ENCODE data around the gene SHOC2. TPM values are rescaled to one million over a fixed set of nuclear protein-coding genes. Genes with fewer than 3 reads are reported as not detected.

Gene SHOC2
- total RNA-seq, 2 experiments from 2014 or later, result 43.2 to 45.6 TPM

DNA sequence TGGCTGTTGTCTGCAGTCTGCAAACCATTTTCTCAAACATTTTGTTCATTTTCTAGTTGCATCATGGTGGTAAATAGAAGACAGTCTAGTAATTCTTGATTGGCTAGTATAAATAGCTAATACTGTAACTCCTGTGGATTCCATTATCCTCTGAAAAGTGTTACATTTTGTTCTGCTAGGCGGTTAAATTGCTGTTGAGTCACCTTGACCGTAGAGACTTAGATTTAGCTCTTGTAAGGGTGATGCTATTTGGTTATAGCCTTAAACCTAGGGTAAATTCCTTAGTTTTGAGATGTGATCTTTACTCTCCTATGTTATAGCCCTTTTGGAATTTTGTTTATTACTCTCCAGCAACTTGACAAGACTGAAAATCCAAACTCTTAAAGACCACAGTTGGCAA lies 58.8 kb downstream of the SHOC2 start:
- POLR2A ChIA-PET, result no interaction called here
- no peak overlapping the region for H3K4me3 Mint-ChIP-seq
- no peak for DNase-seq
- H3K27me3 Mint-ChIP-seq, result no peaks in the 10 kb centered on the region
- H3K27ac Mint-ChIP-seq, result no peak overlapping the region
- CTCF ChIA-PET, result interaction anchor here (0.8 to 1.0 kb wide), 2 partner anchors 61 to 287 kb away, joined by 3 to 9 read pairs; no protein-coding TSS in a partner anchor
- H3K4me1 Mint-ChIP-seq, result peaks cover 16% of the 10 kb centered on the region
- peaks cover 40% of the 10 kb centered on the region for H3K36me3 Mint-ChIP-seq (ENCODE audit: low read depth)
- H3K9me3 Mint-ChIP-seq, result peaks cover 4% of the 10 kb centered on the region

DNA sequence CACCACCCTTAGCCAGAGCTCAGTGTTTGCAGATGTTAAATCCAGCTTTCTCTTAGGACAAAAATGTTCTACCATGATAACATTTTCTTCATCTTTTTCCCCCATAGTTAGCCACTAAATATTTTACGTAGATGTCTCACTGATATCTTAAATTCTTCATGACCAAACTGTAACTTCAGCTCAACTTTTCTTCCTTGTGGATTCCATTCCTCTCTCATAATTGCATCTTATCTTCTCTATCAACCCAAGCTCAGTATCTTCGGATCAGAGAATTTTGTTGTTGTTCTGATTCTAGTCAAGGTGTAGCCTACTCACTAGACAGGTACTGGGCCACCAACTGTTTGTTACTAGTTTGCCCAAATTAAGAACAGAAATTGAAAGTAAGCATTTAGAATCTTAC lies 60.2 kb downstream of the SHOC2 start:
- H3K9me3 Mint-ChIP-seq, result peaks cover 4% of the 10 kb centered on the region
- no peak overlapping the region for H3K4me3 Mint-ChIP-seq
- H3K27ac Mint-ChIP-seq, result no peak overlapping the region
- POLR2A ChIA-PET, result no interaction called here
- H3K36me3 Mint-ChIP-seq (ENCODE audit: low read depth), result peaks cover 48% of the 10 kb centered on the region
- DNase-seq, result no peak
- CTCF ChIA-PET, result no interaction called here
- H3K27me3 Mint-ChIP-seq, result no peaks in the 10 kb centered on the region
- H3K4me1 Mint-ChIP-seq, result peaks cover 18% of the 10 kb centered on the region

DNA sequence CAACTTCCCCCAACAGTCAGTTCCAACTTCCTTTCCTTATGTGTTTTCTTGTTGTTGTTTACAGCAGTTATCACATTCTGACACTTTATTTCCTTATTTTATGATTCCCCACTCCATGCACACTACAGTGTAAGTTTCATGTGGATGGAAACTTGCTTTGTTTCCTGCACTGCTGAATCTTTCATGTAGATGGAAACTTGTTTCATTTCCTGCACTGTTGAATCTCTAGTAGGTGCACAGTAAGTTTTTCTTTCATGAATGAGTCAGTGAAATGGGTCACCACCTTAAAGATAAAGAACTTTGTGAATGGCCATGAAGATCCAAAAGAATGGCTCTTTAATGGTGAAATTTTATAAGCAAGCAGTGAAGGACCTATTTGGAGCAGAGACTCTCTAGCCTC lies 61.4 kb downstream of the SHOC2 start:
- Mint-ChIP-seq H3K4me3 (no peak overlapping the region), H3K27ac (no peak overlapping the region), H3K9me3 (peaks cover 4% of the 10 kb centered on the region), H3K4me1 (peaks cover 25% of the 10 kb centered on the region), H3K36me3 (ENCODE audit: low read depth) (peaks cover 47% of the 10 kb centered on the region), H3K27me3 (no peaks in the 10 kb centered on the region)
- ChIA-PET POLR2A (no interaction called here), CTCF (no interaction called here)
- no peak for DNase-seq

DNA sequence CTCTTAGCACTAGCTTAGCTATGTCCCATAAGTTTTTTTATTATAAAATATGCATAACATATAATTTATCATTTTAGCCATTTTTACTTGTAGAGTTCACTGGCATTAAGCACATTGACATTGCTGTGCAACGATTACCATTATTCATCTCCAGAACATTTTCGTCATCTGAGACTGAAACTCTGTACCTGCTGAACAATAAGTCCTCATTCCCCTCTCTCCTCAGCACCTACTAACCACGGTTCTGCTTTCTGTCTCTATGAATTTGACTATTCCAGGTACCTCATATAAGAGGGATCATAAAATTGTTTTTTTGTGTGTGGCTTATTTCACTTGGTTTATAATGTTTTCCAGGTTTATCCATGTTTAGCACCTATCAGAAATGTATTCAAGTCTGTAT lies 64.1 kb downstream of the SHOC2 start:
- no peaks in the 10 kb centered on the region for H3K27me3 Mint-ChIP-seq
- no peak overlapping the region for H3K4me3 Mint-ChIP-seq
- peaks cover 37% of the 10 kb centered on the region for H3K36me3 Mint-ChIP-seq (ENCODE audit: low read depth)
- peaks cover 25% of the 10 kb centered on the region for H3K4me1 Mint-ChIP-seq
- ChIA-PET CTCF (no interaction called here), POLR2A (no interaction called here)
- no peak for DNase-seq
- no peak overlapping the region for H3K27ac Mint-ChIP-seq
- H3K9me3 Mint-ChIP-seq, result peaks cover 4% of the 10 kb centered on the region

DNA sequence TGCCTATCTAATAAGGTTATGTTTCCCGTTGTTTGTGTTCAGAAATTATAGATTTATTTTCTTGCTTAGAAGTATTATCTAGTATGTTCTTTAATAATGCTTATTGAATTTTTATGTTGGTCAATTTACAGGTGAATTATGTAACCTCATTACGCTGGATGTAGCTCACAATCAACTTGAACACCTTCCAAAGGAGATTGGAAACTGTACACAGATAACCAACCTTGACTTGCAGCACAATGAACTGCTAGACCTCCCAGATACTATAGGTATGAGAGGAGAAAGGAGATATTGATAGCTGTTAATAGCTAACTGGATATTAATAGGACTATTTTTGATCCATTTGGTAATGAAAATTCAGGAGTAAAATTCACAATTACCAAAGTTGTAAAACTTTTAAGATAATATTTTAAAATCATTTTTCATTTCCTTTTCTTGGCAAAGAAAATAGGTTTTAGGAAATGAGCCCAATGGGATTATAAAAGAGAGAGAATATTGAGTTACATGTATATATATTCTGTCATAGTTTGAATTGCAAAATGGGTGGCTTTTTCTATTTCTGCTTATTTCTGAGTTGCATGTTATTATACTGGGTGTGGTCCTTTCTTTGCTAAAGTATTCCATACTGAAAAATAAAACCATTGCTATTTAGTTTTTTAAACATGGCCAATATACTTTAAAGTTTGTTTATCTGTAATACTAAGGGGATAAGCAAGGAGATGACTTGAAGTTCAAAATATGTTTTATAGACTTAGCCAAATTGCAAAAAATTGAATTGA lies 66.3 kb downstream of the SHOC2 start:
- ChIA-PET POLR2A (no interaction called here), CTCF (no interaction called here)
- Mint-ChIP-seq H3K27me3 (no peaks in the 10 kb centered on the region), H3K9me3 (peaks cover 1% of the 10 kb centered on the region), H3K27ac (no peak overlapping the region), H3K4me1 (peaks cover 14% of the 10 kb centered on the region), H3K36me3 (ENCODE audit: low read depth) (peaks cover 40% of the 10 kb centered on the region), H3K4me3 (no peak overlapping the region)
- no peak for DNase-seq

DNA sequence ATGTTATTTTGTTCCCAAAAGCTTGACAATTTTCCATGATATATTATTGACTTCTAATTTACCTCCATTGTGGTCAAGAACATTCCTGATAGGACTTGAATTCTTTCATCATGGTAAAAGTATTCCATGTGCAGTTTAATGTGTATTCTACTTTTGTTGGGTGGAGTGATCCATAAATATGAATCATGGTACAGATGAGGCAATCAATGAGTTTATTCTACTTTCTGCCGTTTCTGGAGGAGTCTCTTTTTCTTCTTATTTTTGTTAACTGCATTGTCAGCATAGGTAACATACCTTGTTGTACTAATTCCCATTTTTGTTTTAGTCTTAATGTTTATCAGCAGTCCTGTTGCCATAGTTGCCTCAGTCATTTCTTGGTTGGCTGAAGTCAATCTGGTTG lies 69.6 kb downstream of the SHOC2 start:
- H3K27ac Mint-ChIP-seq, result no peak overlapping the region
- peaks cover 32% of the 10 kb centered on the region for H3K4me1 Mint-ChIP-seq
- no peak overlapping the region for H3K4me3 Mint-ChIP-seq
- POLR2A ChIA-PET, result no interaction called here
- H3K36me3 Mint-ChIP-seq (ENCODE audit: low read depth), result peaks cover 28% of the 10 kb centered on the region
- no peak for DNase-seq
- no peaks in the 10 kb centered on the region for H3K27me3 Mint-ChIP-seq
- CTCF ChIA-PET, result no interaction called here
- H3K9me3 Mint-ChIP-seq, result no peaks in the 10 kb centered on the region

DNA sequence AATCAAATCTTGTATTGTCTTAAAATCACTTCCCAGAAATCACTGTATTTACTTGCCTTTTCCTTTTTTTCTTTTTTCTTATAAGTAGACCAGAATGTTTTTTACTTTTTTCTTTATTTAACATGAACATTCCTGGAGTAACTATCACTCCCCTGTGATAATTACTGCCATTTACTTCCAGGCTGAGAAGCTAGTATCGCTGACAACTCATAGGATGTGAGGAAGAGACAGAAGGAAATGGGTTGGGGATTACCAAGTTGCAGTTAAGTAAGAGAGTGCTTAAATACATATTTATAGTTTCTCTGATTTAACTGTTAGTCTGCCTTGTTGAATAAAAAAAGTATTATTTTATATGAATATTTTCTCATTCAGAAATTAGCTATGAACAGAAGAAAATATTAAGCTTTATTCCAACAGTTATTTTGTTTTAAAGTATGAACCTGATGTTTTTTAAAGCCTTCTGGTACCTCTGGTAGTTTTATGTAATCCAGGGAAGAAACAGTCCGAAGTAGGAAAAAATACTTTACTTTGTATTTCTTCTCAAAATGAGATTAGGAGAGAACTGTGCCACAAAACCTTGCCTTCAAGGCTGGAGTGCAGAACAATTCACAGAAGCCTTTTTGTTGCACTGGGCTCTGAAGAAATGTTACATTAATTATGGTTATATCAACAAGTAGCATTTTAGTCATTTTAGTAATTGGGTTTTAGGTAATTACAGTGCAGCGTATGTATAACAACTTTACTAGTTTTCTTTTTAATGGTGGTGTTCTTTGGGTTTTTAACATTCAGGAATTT lies 72.8 kb downstream of the SHOC2 start:
- ChIA-PET POLR2A (interaction anchor here (2.0 kb wide), 1 partner anchor 73 kb away, joined by 10 read pairs; the partner anchor contains the start of genes BBIP1 and SHOC2), CTCF (interaction anchor here (1.1 to 1.5 kb wide), 2 partner anchors 9 to 11 kb away, joined by 3 to 6 read pairs; no protein-coding TSS in a partner anchor)
- no peak for DNase-seq
- H3K27me3 Mint-ChIP-seq, result no peaks in the 10 kb centered on the region
- H3K9me3 Mint-ChIP-seq, result no peaks in the 10 kb centered on the region
- peaks cover 33% of the 10 kb centered on the region for H3K36me3 Mint-ChIP-seq (ENCODE audit: low read depth)
- peak overlapping the region; percentile 11 for H3K4me3 Mint-ChIP-seq
- H3K27ac Mint-ChIP-seq, result no peak overlapping the region
- peaks cover 25% of the 10 kb centered on the region for H3K4me1 Mint-ChIP-seq

DNA sequence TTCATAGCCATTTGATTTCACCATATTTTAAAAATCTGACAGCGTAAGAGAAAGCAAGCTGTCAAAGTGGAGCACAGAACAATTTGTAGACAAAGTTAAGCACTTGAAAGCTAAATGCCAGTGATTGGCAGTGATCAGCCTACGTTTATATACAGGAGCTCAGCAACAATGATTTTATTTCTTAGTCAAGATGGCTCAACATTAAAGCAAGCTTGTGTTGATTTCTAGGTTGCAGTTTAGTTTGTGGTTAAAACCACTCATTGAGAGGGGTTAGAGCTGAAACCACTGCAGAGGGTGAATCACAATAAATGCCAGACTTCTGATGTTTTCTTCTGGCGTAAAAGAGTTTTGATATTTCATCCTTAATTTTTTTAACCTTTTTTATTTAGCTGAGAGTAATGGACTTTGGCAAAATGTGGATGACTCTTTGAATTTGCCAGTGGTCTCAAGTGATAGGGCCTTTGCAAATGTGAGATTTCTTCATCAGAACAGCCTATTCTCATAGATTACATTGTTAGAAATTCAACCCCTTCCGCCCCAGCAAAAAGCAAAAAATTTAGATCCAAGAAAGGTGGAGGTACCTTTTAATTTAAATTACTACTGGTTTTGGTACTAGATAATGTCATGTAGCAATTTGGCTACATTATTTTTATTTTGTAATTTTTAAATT lies 73.8 kb downstream of the SHOC2 start:
- H3K4me3 Mint-ChIP-seq, result peak overlapping the region; percentile 11
- POLR2A ChIA-PET, result interaction anchor here (0.8 to 2.0 kb wide), 3 partner anchors 9 to 74 kb away, joined by 3 to 10 read pairs (median 3); partner anchors contain the start of genes BBIP1 and SHOC2
- no peaks in the 10 kb centered on the region for H3K9me3 Mint-ChIP-seq
- peaks cover 29% of the 10 kb centered on the region for H3K36me3 Mint-ChIP-seq (ENCODE audit: low read depth)
- CTCF ChIA-PET, result interaction anchor here (1.1 to 1.5 kb wide), 2 partner anchors 8 to 10 kb away, joined by 3 to 6 read pairs; no protein-coding TSS in a partner anchor
- peaks cover 25% of the 10 kb centered on the region for H3K4me1 Mint-ChIP-seq
- no peaks in the 10 kb centered on the region for H3K27me3 Mint-ChIP-seq
- DNase-seq, result peak; percentile 24
- no peak overlapping the region for H3K27ac Mint-ChIP-seq

DNA sequence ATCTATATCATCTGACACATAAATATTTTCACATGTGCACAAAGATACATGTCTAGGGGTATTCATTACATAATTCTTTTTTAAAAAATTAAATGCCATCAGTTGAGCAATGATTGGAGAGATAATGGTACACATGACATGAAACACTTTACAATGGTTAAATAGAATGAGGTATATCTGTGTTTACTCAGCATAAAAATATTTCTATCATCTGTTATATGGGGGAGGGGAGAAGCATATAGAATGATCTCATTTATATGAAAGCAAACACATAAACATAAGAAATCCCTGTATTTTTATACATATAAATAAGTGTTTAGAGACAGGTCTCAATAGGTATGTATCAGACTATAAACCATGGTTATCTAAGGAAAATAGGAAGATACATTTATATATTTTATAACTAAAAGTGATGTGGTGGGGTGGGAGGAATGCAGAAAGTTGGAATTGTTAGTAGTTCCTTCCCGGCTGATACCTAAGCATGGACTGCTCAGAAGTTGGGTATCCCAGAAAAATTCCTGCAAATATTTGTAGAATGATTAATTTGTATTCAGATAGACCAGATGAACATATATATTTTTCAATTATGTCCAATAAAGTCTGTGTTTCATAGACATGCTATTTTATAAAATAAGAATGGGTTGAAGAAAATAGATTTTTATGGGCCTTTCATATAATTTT lies 75.1 kb downstream of the SHOC2 start:
- no peaks in the 10 kb centered on the region for H3K9me3 Mint-ChIP-seq
- H3K4me1 Mint-ChIP-seq, result peaks cover 25% of the 10 kb centered on the region
- H3K36me3 Mint-ChIP-seq (ENCODE audit: low read depth), result peaks cover 23% of the 10 kb centered on the region
- no peak for DNase-seq
- H3K4me3 Mint-ChIP-seq, result no peak overlapping the region
- no peak overlapping the region for H3K27ac Mint-ChIP-seq
- H3K27me3 Mint-ChIP-seq, result no peaks in the 10 kb centered on the region
- POLR2A ChIA-PET, result no interaction called here
- CTCF ChIA-PET, result no interaction called here

DNA sequence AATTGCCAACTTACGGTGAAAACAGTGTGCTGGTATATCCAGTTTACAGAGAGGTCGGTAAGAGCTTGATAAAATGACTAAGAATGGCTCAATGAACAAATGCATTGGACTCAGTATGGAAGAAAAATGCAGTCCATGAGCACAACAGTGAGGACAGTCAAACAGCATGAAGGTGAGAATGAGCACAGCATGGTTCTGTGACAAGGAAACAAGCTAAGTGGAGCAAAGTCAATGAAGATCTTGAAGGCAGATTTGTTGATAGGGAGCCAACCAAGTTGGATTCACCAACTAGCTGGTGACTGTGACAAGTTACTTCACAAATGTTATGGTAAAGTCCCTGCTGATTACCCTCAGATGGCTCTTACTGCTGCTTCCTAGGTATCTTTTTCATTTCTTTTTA lies 75.9 kb downstream of the SHOC2 start:
- no peaks in the 10 kb centered on the region for H3K9me3 Mint-ChIP-seq
- no peak for DNase-seq
- ChIA-PET CTCF (no interaction called here), POLR2A (no interaction called here)
- no peaks in the 10 kb centered on the region for H3K27me3 Mint-ChIP-seq
- no peak overlapping the region for H3K4me3 Mint-ChIP-seq
- peaks cover 25% of the 10 kb centered on the region for H3K4me1 Mint-ChIP-seq
- peaks cover 18% of the 10 kb centered on the region for H3K36me3 Mint-ChIP-seq (ENCODE audit: low read depth)
- H3K27ac Mint-ChIP-seq, result no peak overlapping the region

DNA sequence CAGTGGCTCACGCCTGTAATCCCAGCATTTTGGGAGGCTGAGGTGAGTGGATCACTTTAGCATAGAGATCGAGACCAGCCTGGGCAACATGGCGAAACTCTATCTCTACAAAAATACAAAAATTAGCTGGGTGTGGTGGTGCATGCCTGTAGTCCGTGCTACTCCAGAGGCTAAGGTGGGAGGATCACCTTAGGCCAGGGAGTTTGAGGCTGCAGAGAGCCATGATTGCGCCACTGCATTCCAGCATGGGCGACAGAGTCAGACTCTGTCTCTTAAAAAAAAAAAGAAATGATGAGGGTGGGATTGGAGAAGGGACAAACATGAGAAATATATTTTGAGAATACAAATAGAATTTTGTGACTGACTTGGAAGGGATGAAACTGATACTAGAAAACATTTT lies 76.9 kb downstream of the SHOC2 start:
- H3K27ac Mint-ChIP-seq, result no peak overlapping the region
- H3K36me3 Mint-ChIP-seq (ENCODE audit: low read depth), result peaks cover 18% of the 10 kb centered on the region
- POLR2A ChIA-PET, result interaction anchor here (2.0 kb wide), 1 partner anchor 78 kb away, joined by 6 read pairs; the partner anchor contains the start of gene BBIP1
- no peaks in the 10 kb centered on the region for H3K27me3 Mint-ChIP-seq
- H3K9me3 Mint-ChIP-seq, result no peaks in the 10 kb centered on the region
- no peak overlapping the region for H3K4me3 Mint-ChIP-seq
- DNase-seq, result no peak
- CTCF ChIA-PET, result no interaction called here
- H3K4me1 Mint-ChIP-seq, result peaks cover 25% of the 10 kb centered on the region

DNA sequence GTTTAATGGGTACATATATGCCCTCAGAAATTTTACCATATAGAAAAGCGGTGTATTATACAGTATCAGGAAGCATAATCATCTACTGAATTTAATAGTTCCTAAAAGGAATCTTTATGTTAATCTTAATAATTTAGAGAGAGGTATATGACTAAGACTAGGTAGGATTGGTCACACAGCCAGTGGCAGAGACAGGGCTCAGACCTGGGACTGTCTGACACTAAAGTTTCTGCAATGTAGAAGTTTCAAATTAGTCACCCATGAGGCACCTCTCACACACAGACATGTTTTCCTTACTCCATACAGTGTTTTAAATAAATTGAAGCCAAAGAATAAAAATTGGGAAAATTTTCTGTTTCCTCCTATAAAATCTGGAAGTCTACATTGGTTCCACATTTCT lies 84.6 kb downstream of the SHOC2 start:
- ChIA-PET CTCF (interaction anchor here (1.5 kb wide), 1 partner anchor 12 kb away, joined by 6 read pairs; no protein-coding TSS in a partner anchor), POLR2A (no interaction called here)
- Mint-ChIP-seq H3K9me3 (no peaks in the 10 kb centered on the region), H3K27me3 (no peaks in the 10 kb centered on the region), H3K36me3 (ENCODE audit: low read depth) (peaks cover 26% of the 10 kb centered on the region), H3K27ac (no peak overlapping the region), H3K4me3 (no peak overlapping the region), H3K4me1 (no peaks in the 10 kb centered on the region)
- DNase-seq, result no peak

DNA sequence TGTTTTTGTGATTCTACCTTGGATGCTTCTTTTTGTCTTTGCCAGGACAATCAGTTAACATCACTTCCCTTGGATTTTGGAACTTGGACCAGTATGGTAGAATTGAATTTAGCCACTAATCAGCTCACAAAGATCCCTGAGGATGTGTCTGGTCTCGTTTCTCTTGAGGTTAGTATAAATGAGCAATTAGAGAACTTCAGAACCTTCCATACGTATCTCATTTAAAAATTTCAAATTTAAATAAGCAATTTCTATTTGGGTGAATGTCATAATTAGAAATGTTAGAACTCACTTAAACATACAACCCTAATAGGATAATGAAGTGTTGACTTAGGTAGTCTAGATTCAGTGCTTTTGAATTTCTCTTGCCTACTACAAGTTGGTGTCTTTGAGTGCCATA lies 88.1 kb downstream of the SHOC2 start:
- H3K27me3 Mint-ChIP-seq, result no peaks in the 10 kb centered on the region
- no peak for DNase-seq
- H3K27ac Mint-ChIP-seq, result no peak overlapping the region
- no peaks in the 10 kb centered on the region for H3K9me3 Mint-ChIP-seq
- H3K4me3 Mint-ChIP-seq, result no peak overlapping the region
- no peaks in the 10 kb centered on the region for H3K4me1 Mint-ChIP-seq
- ChIA-PET CTCF (no interaction called here), POLR2A (no interaction called here)
- peaks cover 30% of the 10 kb centered on the region for H3K36me3 Mint-ChIP-seq (ENCODE audit: low read depth)
